ENCODE measurements around the gene CFAP20DC.

CFAP20DC gene

GRCh38 chr3:58801541-58801940, 248.3 kb downstream of the CFAP20DC start:
- no peak for DNase-seq (ENCODE audit: low read depth in 2 of 2)

GRCh38 chr3:58800940-58801339, 248.9 kb downstream of the CFAP20DC start:
- DNase-seq (ENCODE audit: low read depth in 2 of 2): no peak

- no peak for DNase-seq (ENCODE audit: low read depth in 2 of 2)
Measured at GRCh38 chr3:58800032-58800431, 249.8 kb downstream of the CFAP20DC start.

- DNase-seq (ENCODE audit: low read depth in 2 of 2): no peak
Measured at GRCh38 chr3:58799271-58799670, 250.6 kb downstream of the CFAP20DC start.

- DNase-seq (ENCODE audit: low read depth in 2 of 2): no peak
Measured at GRCh38 chr3:58798312-58798711, 251.5 kb downstream of the CFAP20DC start.

GRCh38 chr3:58794750-58795149, 255.1 kb downstream of the CFAP20DC start:
- DNase-seq (ENCODE audit: low read depth in 2 of 2): no peak

- no peak for DNase-seq (ENCODE audit: low read depth in 2 of 2)
Measured at GRCh38 chr3:58793938-58794337, 255.9 kb downstream of the CFAP20DC start.

- DNase-seq (ENCODE audit: low read depth in 2 of 2): no peak
Measured at GRCh38 chr3:58792921-58793451, 256.8 kb downstream of the CFAP20DC start.

GRCh38 chr3:58789385-58789784, 260.4 kb downstream of the CFAP20DC start:
- DNase-seq (ENCODE audit: low read depth in 2 of 2): no peak

GRCh38 chr3:58784888-58785287, 264.9 kb downstream of the CFAP20DC start:
- DNase-seq (ENCODE audit: low read depth in 2 of 2): no peak

GRCh38 chr3:58784425-58784824, 265.4 kb downstream of the CFAP20DC start:
- DNase-seq (ENCODE audit: low read depth in 2 of 2): no peak

- DNase-seq (ENCODE audit: low read depth in 2 of 2): no peak
Measured at GRCh38 chr3:58783845-58784244, 266.0 kb downstream of the CFAP20DC start.

GRCh38 chr3:58779934-58780333, 269.9 kb downstream of the CFAP20DC start:
- DNase-seq (ENCODE audit: low read depth in 2 of 2): no peak

GRCh38 chr3:58776231-58776630, 273.6 kb downstream of the CFAP20DC start:
- no peak for DNase-seq (ENCODE audit: low read depth in 2 of 2)

- no peak for DNase-seq (ENCODE audit: low read depth in 2 of 2)
Measured at GRCh38 chr3:58772462-58772861, 277.4 kb downstream of the CFAP20DC start.

- DNase-seq (ENCODE audit: low read depth in 2 of 2): no peak
Measured at GRCh38 chr3:58769065-58769464, 280.8 kb downstream of the CFAP20DC start.

GRCh38 chr3:58766587-58767282, 283.1 kb downstream of the CFAP20DC start:
- DNase-seq (ENCODE audit: low read depth in 2 of 2): no peak

GRCh38 chr3:58755150-58755549, 294.7 kb downstream of the CFAP20DC start:
- DNase-seq (ENCODE audit: low read depth in 2 of 2): no peak

GRCh38 chr3:58754074-58754473, 295.8 kb downstream of the CFAP20DC start:
- no peak for DNase-seq (ENCODE audit: low read depth in 2 of 2)

GRCh38 chr3:58751882-58752567, 297.8 kb downstream of the CFAP20DC start:
- DNase-seq (ENCODE audit: low read depth in 2 of 2): no peak

- no peak for DNase-seq (ENCODE audit: low read depth in 2 of 2)
Measured at GRCh38 chr3:58751235-58751634, 298.6 kb downstream of the CFAP20DC start.

- DNase-seq (ENCODE audit: low read depth in 2 of 2): no peak
Measured at GRCh38 chr3:58749948-58750347, 299.9 kb downstream of the CFAP20DC start.

- no peak for DNase-seq (ENCODE audit: low read depth in 2 of 2)
Measured at GRCh38 chr3:58748024-58748423, 301.8 kb downstream of the CFAP20DC start.
